TTC549 (cell line): Measurements from ENCODE around the gene KRT12.
"Not testable (repeated sequence)": the region's sequence is repeated elsewhere in the genome, so short reads cannot be mapped to it uniquely, and the experiment has no call there.

ENCODE experiments used
- FAIRE-seq: peaks from 2 replicates; lab custom pipeline; 2012; peaks lifted over from hg19 to GRCh38; lab: Jason Lieb, UNC

The KRT12 gene

GRCh38 chr17:40883626-40884334 is 16.8 kb upstream of the KRT12 start:
- no peak for FAIRE-seq

- FAIRE-seq = no peak
Observed at GRCh38 chr17:40883031-40883430, 16.0 kb upstream of the KRT12 start.

- FAIRE-seq = no peak
Observed at GRCh38 chr17:40879026-40879425, 12.0 kb upstream of the KRT12 start.

GRCh38 chr17:40878044-40878443 is 11.0 kb upstream of the KRT12 start:
- no peak for FAIRE-seq

GRCh38 chr17:40873801-40874200 is 6.8 kb upstream of the KRT12 start:
- no peak for FAIRE-seq

GRCh38 chr17:40873255-40873654 is 6.2 kb upstream of the KRT12 start:
- FAIRE-seq = no peak

- no peak for FAIRE-seq
Observed at GRCh38 chr17:40872416-40872815, 5.4 kb upstream of the KRT12 start.

GRCh38 chr17:40871316-40871715 is 4.3 kb upstream of the KRT12 start:
- FAIRE-seq = no peak

- FAIRE-seq = no peak
Observed at GRCh38 chr17:40870136-40870535, 3.1 kb upstream of the KRT12 start.

- FAIRE-seq = no peak
Observed at GRCh38 chr17:40864661-40865390, 2.2 kb downstream of the KRT12 start.

- no peak for FAIRE-seq
Observed at GRCh38 chr17:40862985-40863733, 3.9 kb downstream of the KRT12 start.

- no peak for FAIRE-seq
Observed at GRCh38 chr17:40859536-40859935, 7.5 kb downstream of the KRT12 start.

- FAIRE-seq = not testable (repeated sequence)
Observed at GRCh38 chr17:40858667-40859066, 8.4 kb downstream of the KRT12 start.

GRCh38 chr17:40857535-40857934 is 9.5 kb downstream of the KRT12 start:
- no peak for FAIRE-seq

GRCh38 chr17:40854175-40854814 is 12.7 kb downstream of the KRT12 start:
- FAIRE-seq = no peak

- FAIRE-seq = no peak
Observed at GRCh38 chr17:40852364-40852763, 14.7 kb downstream of the KRT12 start.

- no peak for FAIRE-seq
Observed at GRCh38 chr17:40850293-40850972, 16.6 kb downstream of the KRT12 start.

- FAIRE-seq = no peak
Observed at GRCh38 chr17:40849723-40850122, 17.3 kb downstream of the KRT12 start.

GRCh38 chr17:40848583-40849235 is 18.3 kb downstream of the KRT12 start:
- FAIRE-seq = no peak

- no peak for FAIRE-seq
Observed at GRCh38 chr17:40846515-40847144, 20.4 kb downstream of the KRT12 start.

- no peak for FAIRE-seq
Observed at GRCh38 chr17:40844671-40845107, 22.3 kb downstream of the KRT12 start.
